ENCODE results near the gene AVEN. TPM values are rescaled to one million over a fixed set of nuclear protein-coding genes. Genes with fewer than 3 reads are reported as not detected.

Gene AVEN
- total and polyA plus RNA-seq, 2 of the 4 experiments (the other 2 are of a cell fraction), result 9.1 to 17.6 TPM

GRCh38 chr15:33858836-33859235, 180.2 kb downstream of the AVEN start:
- no peak overlapping the region for H2BK5ac ChIP-seq (ENCODE audit: low read depth, low read length, poor library complexity, severe bottlenecking)
- H2BK15ac ChIP-seq (ENCODE audit: low read depth, low read length), result no peak overlapping the region
- ATAC-seq (ENCODE audit: low read depth), result no peak
- H4K5ac ChIP-seq (ENCODE audit: low read depth, low read length), result no peak overlapping the region
- no peak overlapping the region for H3K18ac ChIP-seq (ENCODE audit: low read depth, low read length)
- no peak overlapping the region for H4K91ac ChIP-seq (ENCODE audit: insufficient read depth, low read depth, low read length)
- CTCF ChIA-PET, result no interaction called here
- no peak overlapping the region for H3K4me2 ChIP-seq (ENCODE audit: low read depth, low read length)
- no peak overlapping the region for H3K14ac ChIP-seq (replicated peaks; ENCODE audit: low read depth, low read length)
- no peak overlapping the region for H3K56ac ChIP-seq (ENCODE audit: extremely low read depth, insufficient read depth, low read length)
- H2BK120ac ChIP-seq (ENCODE audit: low read depth, low read length), result no peak overlapping the region
- H3K9me3 ChIP-seq (ENCODE audit: control insufficient read depth, insufficient read depth, low read length), result no peaks in the 10 kb centered on the region
- TF ChIP-seq CEBPB (IDR thresholded peaks at IDR 0.05; ENCODE audit: low read depth, low read length) (no peak), MXI1 (IDR thresholded peaks at IDR 0.05; ENCODE audit: borderline replicate concordance, low read depth, low read length) (no peak), RAD21 (IDR thresholded peaks at IDR 0.05; ENCODE audit: low read length) (no peak), MAFK (IDR thresholded peaks at IDR 0.05; ENCODE audit: low read depth, low read length) (no peak), MAZ (IDR thresholded peaks at IDR 0.05; ENCODE audit: borderline replicate concordance, low read depth, low read length) (no peak), SMC3 (IDR thresholded peaks at IDR 0.05; ENCODE audit: low read depth, low read length) (no peak), CHD1 (IDR thresholded peaks at IDR 0.05; ENCODE audit: low read depth, low read length) (no peak), RFX5 (IDR thresholded peaks at IDR 0.05; ENCODE audit: low read depth, low read length) (no peak), RCOR1 (IDR thresholded peaks at IDR 0.05; ENCODE audit: insufficient replicate concordance, low read length) (no peak), POLR2A (IDR thresholded peaks at IDR 0.05; ENCODE audit: low read depth, low read length) (no peak), CTCF (conservative IDR thresholded peaks at IDR 0.05; ENCODE audit: low read depth, low read length) (no peak), USF2 (IDR thresholded peaks at IDR 0.05; ENCODE audit: low read depth, low read length) (no peak), NFE2L2 (IDR thresholded peaks at IDR 0.05; ENCODE audit: low read depth, low read length) (no peak), ELK1 (IDR thresholded peaks at IDR 0.05; ENCODE audit: borderline replicate concordance, low read depth, low read length) (no peak)
- H3K9me1 ChIP-seq (ENCODE audit: insufficient read depth, low read length), result peaks cover 6% of the 10 kb centered on the region; the same call in 1 of the 2 replicates
- H2AFZ ChIP-seq (replicated peaks; ENCODE audit: low read length, poor library complexity), result no peak overlapping the region
- H2AK9ac ChIP-seq (replicated peaks; ENCODE audit: low read depth, low read length, poor library complexity), result no peak overlapping the region
- no peak overlapping the region for H2AK5ac ChIP-seq (ENCODE audit: low read depth, low read length)
- POLR2A ChIA-PET (ENCODE audit: unreplicated experiment), result no interaction called here
- H3K9ac ChIP-seq (ENCODE audit: low read depth, low read length), result no peak overlapping the region
- no peaks in the 10 kb centered on the region for H3K79me1 ChIP-seq (ENCODE audit: low read depth in 1 of 2, low read length in 2 of 2)
- no peak overlapping the region for H3K4ac ChIP-seq (ENCODE audit: low read depth, low read length)
- H3K4me1 ChIP-seq (ENCODE audit: control insufficient read depth, insufficient read depth, low read length), result peaks cover 3% of the 10 kb centered on the region
- in situ Hi-C loops (cut with MboI; ENCODE audit: low sequenced_read_pairs) (no loop called here), intact Hi-C loops (cut with micrococcal nuclease) (no loop called here), dilution Hi-C loops (cut with HindIII; ENCODE audit: low sequenced_read_pairs, unreplicated experiment) (no loop called here)
- no peak overlapping the region for H3K23ac ChIP-seq (ENCODE audit: low read depth, low read length)
- WGBS, 2 experiments (ENCODE audit: extremely low coverage in 2 of 2, insufficient read length in 1 of 2), result 95% methylated on average over 4 of the region's 6 CpGs; no CpG with 5 or more reads in 1 of the 2 experiments
- H4K8ac ChIP-seq (ENCODE audit: low read depth in 2 of 2, low read length in 2 of 2), result no peak overlapping the region
- no peak for DNase-seq
- BruUV-seq (replicated peaks), result no TSS peak
- H3K36me3 ChIP-seq (ENCODE audit: control insufficient read depth, insufficient read depth, low read length), result no peaks in the 10 kb centered on the region; the same call in 1 of the 2 replicates
- no peak overlapping the region for H3K27ac ChIP-seq (ENCODE audit: insufficient read depth, low read length)
- no peaks in the 10 kb centered on the region for H4K20me1 ChIP-seq (ENCODE audit: insufficient read depth, low read length)
- no peak overlapping the region for H3K4me3 ChIP-seq (ENCODE audit: insufficient read depth, low read depth, low read length)
- H3K27me3 ChIP-seq (ENCODE audit: control insufficient read depth, insufficient read depth, low read length), result no peaks in the 10 kb centered on the region
- no peak overlapping the region for H2BK20ac ChIP-seq (ENCODE audit: low read depth, low read length)

Measured in IMR-90 (cell line).